Thyroid gland (tissue), 4 donors: ENCODE results near the gene MFAP3.

ENCODE experiments used
- CTCF ChIP-seq, 6 experiments: fragments of 200-600 bp in 3 of 6; fragments of 450-650 bp in 3 of 6; sonication (generic) in 3 of 6; IDR thresholded peaks; one replicate each; pipeline ENCODE4 v1.5.1; 2016 to 2019; ENCODE audit warnings: antibody characterized with exemption in 6 of 6, mild to moderate bottlenecking in 2 of 6, inconsistent platforms in 1 of 6, moderate library complexity in 1 of 6
- POLR2A ChIP-seq, 2 donors: fragments of 450-650 bp; IDR thresholded peaks; one replicate each; pipeline ENCODE4 v1.6.1; 2017; ENCODE audit warnings: antibody characterized with exemption in 2 of 2, mild to moderate bottlenecking in 2 of 2, moderate library complexity in 1 of 2

- no peak for TF ChIP-seq CTCF (IDR thresholded peaks at IDR 0.05)
- no peak for TF ChIP-seq POLR2A (IDR thresholded peaks at IDR 0.05)
Measured at GRCh38 chr5:154044581-154044980, 5.8 kb downstream of the MFAP3 start.
